Caco-2 (cell line): Measurements from ENCODE around the gene BNIP1. TPM values are rescaled to one million over a fixed set of nuclear protein-coding genes. Genes with fewer than 3 reads are reported as not detected.

Experiments used
- BruUV-seq: library from RNA; stranded (reverse); fragments of 400-500 nt; replicated peaks from 2 replicates; lab custom pipeline; 2021; lab: Mats Ljungman, UMichigan
- CTCF ChIA-PET: fragments of 300-600 bp; sonication (Branson Sonifier 250); formaldehyde crosslinking; loops from one replicate; lab custom pipeline; 2022; ENCODE audit warnings: antibody characterized with exemption; lab: Charles Lee
- POLR2A ChIA-PET: fragments of 300-600 bp; sonication (Branson Sonifier 250); formaldehyde crosslinking; loops from one replicate; lab custom pipeline; 2022; ENCODE audit warnings: antibody characterized with exemption; lab: Charles Lee
- DNase-seq, 2 experiments: peaks; one replicate each; pipeline versions ENCODE4 v3.0.0 to v3.0.0-alpha.2; 2020 to 2022
- H3K27me3 ChIP-seq: replicated peaks from 2 replicates; pipeline ENCODE4 v1.6.0; 2011; ENCODE audit warnings: low read length; ENCODE audit not compliant: control insufficient read depth, insufficient read depth
- H3K36me3 ChIP-seq: 2 replicates; pipeline ENCODE4 v1.5.1; 2011; ENCODE audit warnings: low read length; ENCODE audit not compliant: control insufficient read depth, insufficient read depth
- H3K4me1 ChIP-seq: fragments of 250-450 bp; sonication (Bioruptor Pico); 2 replicates; pipeline ENCODE4 v1.5.1; 2020; ENCODE audit warnings: mild to moderate bottlenecking
- H3K4me3 ChIP-seq: 2 replicates; pipeline ENCODE4 v1.5.1; 2011; ENCODE audit warnings: low read depth, mild to moderate bottlenecking, control low read depth, low read length
- H3K9me3 ChIP-seq: fragments of 250-450 bp; sonication (Bioruptor Pico); 2 replicates; pipeline ENCODE4 v1.5.1; 2020; ENCODE audit warnings: mild to moderate bottlenecking, moderate library complexity
- H3K27ac Mint-ChIP-seq: one replicate; pipeline ENCODE4 v1.8.0; 2022; ENCODE audit warnings: mixed read lengths; ENCODE audit not compliant: unreplicated experiment
- H3K27me3 Mint-ChIP-seq: one replicate; pipeline ENCODE4 v1.8.0; 2022; ENCODE audit warnings: mixed read lengths; ENCODE audit not compliant: insufficient read depth, unreplicated experiment
- H3K36me3 Mint-ChIP-seq: one replicate; pipeline ENCODE4 v1.8.0; 2022; ENCODE audit warnings: mild to moderate bottlenecking, mixed read lengths; ENCODE audit not compliant: insufficient read depth, unreplicated experiment
- H3K4me1 Mint-ChIP-seq: one replicate; pipeline ENCODE4 v1.8.0; 2022; ENCODE audit warnings: low read depth, mixed read lengths; ENCODE audit not compliant: unreplicated experiment
- H3K4me3 Mint-ChIP-seq: one replicate; pipeline ENCODE4 v1.8.0; 2022; ENCODE audit warnings: mild to moderate bottlenecking, moderate library complexity, mixed read lengths; ENCODE audit not compliant: unreplicated experiment
- H3K9me3 Mint-ChIP-seq: one replicate; pipeline ENCODE4 v1.8.0; 2022; ENCODE audit warnings: mixed read lengths; ENCODE audit not compliant: unreplicated experiment
- intact Hi-C: fragments of 100-400 bp; cut with micrococcal nuclease; formaldehyde crosslinking; loops from one replicate; pipeline ENCODE4 v1.10.0; 2022; ENCODE audit not compliant: unreplicated experiment
- total RNA-seq: library from RNA; stranded (reverse); gene quantifications from 2 replicates; pipeline ENCODE4 v1.2.3, GENCODE V29; 2022
- TF ChIP-seq, protein P1 (sequence below), 2 experiments: fragments of 200-600 bp in 1 of 2; IDR thresholded peaks; 1 replicate in 1 of 2; 2 replicates in 1 of 2; pipeline versions ENCODE4 v1.5.1 to v1.8.0; 2011 to 2022; ENCODE audit warnings: antibody characterized with exemption in 1 of 2, control low read depth in 1 of 2, inconsistent platforms in 1 of 2, low read depth in 1 of 2, low read length in 1 of 2, mild to moderate bottlenecking in 1 of 2, moderate library complexity in 1 of 2; ENCODE audit not compliant: insufficient read depth in 1 of 2, severe bottlenecking in 1 of 2, unreplicated experiment in 1 of 2

The BNIP1 gene
- total RNA-seq, 1 experiment from 2014 or later: 13.9 TPM

DNA sequence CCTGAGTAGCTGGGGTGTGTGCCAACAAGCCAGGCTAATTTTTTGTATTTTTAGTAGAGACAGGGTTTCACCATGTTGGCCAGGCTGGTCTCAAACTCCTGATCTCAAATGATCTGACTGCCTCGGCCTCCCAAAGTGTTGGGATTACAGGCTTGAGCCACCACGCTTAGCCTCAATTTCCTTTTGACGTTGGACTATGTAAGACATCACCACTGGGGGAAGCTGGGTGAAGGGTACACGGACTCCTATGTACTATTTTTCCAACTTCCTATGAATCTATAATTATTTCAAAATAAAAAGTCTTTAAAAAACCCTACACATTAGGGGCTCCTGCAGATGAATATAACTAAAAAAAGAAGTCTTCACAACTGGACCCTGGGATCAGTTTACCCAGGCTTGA is 46.7 kb downstream of the BNIP1 start:
- POLR2A ChIA-PET: no interaction called here
- CTCF ChIA-PET: no interaction called here

DNA sequence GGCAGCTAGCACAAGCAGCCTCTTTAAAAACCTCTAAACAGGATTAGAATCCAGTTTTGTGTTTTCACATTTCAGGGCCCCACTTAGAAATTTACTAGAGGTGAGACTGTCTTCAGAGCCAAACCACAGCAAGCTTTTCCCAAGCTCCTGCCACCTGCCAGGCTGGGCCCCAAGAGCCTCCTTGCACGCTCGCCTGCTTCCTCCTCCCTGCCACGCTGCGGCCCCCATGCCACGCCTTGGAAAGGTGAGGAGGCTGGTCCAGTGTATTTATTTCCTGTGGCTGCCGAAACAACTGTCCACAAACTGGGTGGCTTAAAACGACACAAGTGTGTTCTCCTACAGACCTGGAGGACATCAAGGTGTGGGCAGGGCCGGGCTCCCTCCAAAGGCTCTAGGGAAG is 47.2 kb downstream of the BNIP1 start:
- Mint-ChIP-seq H3K4me1 (no peaks in the 10 kb centered on the region), H3K27me3 (no peaks in the 10 kb centered on the region), H3K36me3 (no peaks in the 10 kb centered on the region), H3K27ac (no peak overlapping the region), H3K9me3 (no peaks in the 10 kb centered on the region), H3K4me3 (no peak overlapping the region)
- no peaks in the 10 kb centered on the region for H3K27me3 ChIP-seq
- DNase-seq: no peak
- H3K9me3 ChIP-seq: no peaks in the 10 kb centered on the region
- BruUV-seq: no TSS peak
- intact Hi-C loops: no loop called here
- H3K4me1 ChIP-seq: no peaks in the 10 kb centered on the region
- ChIA-PET CTCF (no interaction called here), POLR2A (no interaction called here)
- H3K4me3 ChIP-seq: no peak overlapping the region
- no peaks in the 10 kb centered on the region for H3K36me3 ChIP-seq
- TF ChIP-seq, protein P1, sequence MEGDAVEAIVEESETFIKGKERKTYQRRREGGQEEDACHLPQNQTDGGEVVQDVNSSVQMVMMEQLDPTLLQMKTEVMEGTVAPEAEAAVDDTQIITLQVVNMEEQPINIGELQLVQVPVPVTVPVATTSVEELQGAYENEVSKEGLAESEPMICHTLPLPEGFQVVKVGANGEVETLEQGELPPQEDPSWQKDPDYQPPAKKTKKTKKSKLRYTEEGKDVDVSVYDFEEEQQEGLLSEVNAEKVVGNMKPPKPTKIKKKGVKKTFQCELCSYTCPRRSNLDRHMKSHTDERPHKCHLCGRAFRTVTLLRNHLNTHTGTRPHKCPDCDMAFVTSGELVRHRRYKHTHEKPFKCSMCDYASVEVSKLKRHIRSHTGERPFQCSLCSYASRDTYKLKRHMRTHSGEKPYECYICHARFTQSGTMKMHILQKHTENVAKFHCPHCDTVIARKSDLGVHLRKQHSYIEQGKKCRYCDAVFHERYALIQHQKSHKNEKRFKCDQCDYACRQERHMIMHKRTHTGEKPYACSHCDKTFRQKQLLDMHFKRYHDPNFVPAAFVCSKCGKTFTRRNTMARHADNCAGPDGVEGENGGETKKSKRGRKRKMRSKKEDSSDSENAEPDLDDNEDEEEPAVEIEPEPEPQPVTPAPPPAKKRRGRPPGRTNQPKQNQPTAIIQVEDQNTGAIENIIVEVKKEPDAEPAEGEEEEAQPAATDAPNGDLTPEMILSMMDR (IDR thresholded peaks at IDR 0.05; ENCODE audit: insufficient read depth in 1 of 2, low read depth in 1 of 2, low read length in 1 of 2, severe bottlenecking in 1 of 2, unreplicated experiment in 1 of 2): no peak

More for the DNA sequence above, 46.7 kb downstream of the BNIP1 start:
- Mint-ChIP-seq H3K4me1 (no peaks in the 10 kb centered on the region), H3K4me3 (no peak overlapping the region), H3K27me3 (no peaks in the 10 kb centered on the region), H3K36me3 (no peaks in the 10 kb centered on the region), H3K27ac (no peak overlapping the region), H3K9me3 (no peaks in the 10 kb centered on the region)
- no peak for DNase-seq
- H3K36me3 ChIP-seq: no peaks in the 10 kb centered on the region
- TF ChIP-seq, protein P1 (IDR thresholded peaks at IDR 0.05; ENCODE audit: insufficient read depth in 1 of 2, low read depth in 1 of 2, low read length in 1 of 2, severe bottlenecking in 1 of 2, unreplicated experiment in 1 of 2): no peak
- no TSS peak for BruUV-seq
- H3K4me1 ChIP-seq: no peaks in the 10 kb centered on the region
- no peaks in the 10 kb centered on the region for H3K27me3 ChIP-seq
- intact Hi-C loops: no loop called here
- no peaks in the 10 kb centered on the region for H3K9me3 ChIP-seq
- H3K4me3 ChIP-seq: no peak overlapping the region

DNA sequence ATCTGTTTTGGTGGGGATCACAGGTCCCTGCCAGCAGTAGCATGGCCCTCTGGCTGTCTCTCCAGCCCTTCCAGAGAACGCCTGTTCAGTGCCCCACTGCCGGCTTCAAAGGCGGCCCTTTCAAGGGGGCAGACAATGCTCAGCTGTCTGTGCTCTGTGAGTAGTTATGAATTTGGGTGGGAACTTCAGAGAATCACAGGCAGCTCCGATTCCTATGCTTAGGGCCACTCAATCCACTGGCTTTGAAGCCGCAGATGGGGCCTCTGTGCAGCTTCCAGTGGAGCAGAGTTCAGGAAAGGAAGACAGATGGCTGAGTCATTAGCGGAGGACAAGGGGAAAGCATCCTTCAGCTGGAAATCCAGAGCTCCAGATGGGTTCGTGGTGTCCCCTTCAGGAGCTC is 48.2 kb downstream of the BNIP1 start:
- H3K9me3 Mint-ChIP-seq: no peaks in the 10 kb centered on the region
- POLR2A ChIA-PET: no interaction called here

More for the DNA sequence above, 48.2 kb downstream of the BNIP1 start:
- BruUV-seq: no TSS peak
- H3K4me3 Mint-ChIP-seq: no peak overlapping the region
- Histone ChIP-seq H3K27me3 (no peaks in the 10 kb centered on the region), H3K4me3 (no peak overlapping the region), H3K4me1 (no peaks in the 10 kb centered on the region), H3K36me3 (no peaks in the 10 kb centered on the region), H3K9me3 (no peaks in the 10 kb centered on the region)
- DNase-seq: no peak
- no peaks in the 10 kb centered on the region for H3K27me3 Mint-ChIP-seq
- no peaks in the 10 kb centered on the region for H3K36me3 Mint-ChIP-seq
- H3K4me1 Mint-ChIP-seq: no peaks in the 10 kb centered on the region
- no peak overlapping the region for H3K27ac Mint-ChIP-seq
- TF ChIP-seq, protein P1 (IDR thresholded peaks at IDR 0.05; ENCODE audit: insufficient read depth in 1 of 2, low read depth in 1 of 2, low read length in 1 of 2, severe bottlenecking in 1 of 2, unreplicated experiment in 1 of 2): no peak
- CTCF ChIA-PET: no interaction called here
- intact Hi-C loops: no loop called here
